CD4-positive, alpha-beta T cell (primary cell): ENCODE results near the gene JAK1. TPM values are rescaled to one million over a fixed set of nuclear protein-coding genes. Genes with fewer than 3 reads are reported as not detected.

Experiments used
- ATAC-seq: fragments of 200-7000 bp; cut with Tn5 transposase; one replicate; pipeline ENCODE4 v1.10.0; 2022; ENCODE audit warnings: mild to moderate bottlenecking; ENCODE audit not compliant: poor library complexity
- CTCF ChIA-PET: fragments of 350-600 bp; sonication (Branson Sonifier 250); formaldehyde crosslinking; loops from one replicate; lab custom pipeline; 2021; ENCODE audit warnings: antibody characterized with exemption, inconsistent platforms; lab: Charles Lee
- POLR2A ChIA-PET: fragments of 350-600 bp; sonication (Branson Sonifier 250); formaldehyde crosslinking; loops from one replicate; lab custom pipeline; 2021; ENCODE audit warnings: antibody characterized with exemption, inconsistent platforms; lab: Charles Lee
- DNase-seq, 14 experiments: peaks; one replicate each; pipeline ENCODE4 v3.0.0-alpha.2; 2013 to 2020; ENCODE audit warnings: mixed read lengths in 2 of 14
- H3K27ac ChIP-seq, 2 donors: one replicate each; pipeline versions ENCODE4 v1.5.1 to v1.7.0; 2013; ENCODE audit warnings: low read length in 2 of 2, low read depth in 1 of 2, mild to moderate bottlenecking in 1 of 2
- H3K27me3 ChIP-seq, 2 experiments: 1 replicate in 1 of 2; 2 replicates in 1 of 2; pipeline versions ENCODE4 v1.6.1 to v1.7.0; 2013; ENCODE audit warnings: low read length in 2 of 2, control low read depth in 1 of 2, mild to moderate bottlenecking in 1 of 2, moderate library complexity in 1 of 2; ENCODE audit not compliant: insufficient read depth in 2 of 2, control insufficient read depth in 1 of 2
- H3K36me3 ChIP-seq: one replicate; pipeline ENCODE4 v1.6.1; 2013; ENCODE audit warnings: low read length, control low read depth; ENCODE audit not compliant: insufficient read depth
- H3K4me1 ChIP-seq: one replicate; pipeline ENCODE4 v1.6.1; 2013; ENCODE audit warnings: low read length, control low read depth; ENCODE audit not compliant: insufficient read depth
- H3K4me3 ChIP-seq: one replicate; pipeline ENCODE4 v1.5.1; 2013; ENCODE audit warnings: mild to moderate bottlenecking, low read length, moderate library complexity
- H3K9me3 ChIP-seq, 2 experiments: 1 replicate in 1 of 2; 2 replicates in 1 of 2; pipeline versions ENCODE4 v1.6.1 to v1.7.0; 2013; ENCODE audit warnings: low read length in 2 of 2, mild to moderate bottlenecking in 2 of 2, control low read depth in 1 of 2, moderate library complexity in 1 of 2; ENCODE audit not compliant: control insufficient read depth in 1 of 2, insufficient read depth in 1 of 2
- H3K27ac Mint-ChIP-seq: one replicate; pipeline ENCODE4 v1.8.0; 2020; ENCODE audit warnings: mixed read lengths
- H3K27me3 Mint-ChIP-seq: one replicate; pipeline ENCODE4 v1.8.0; 2021; ENCODE audit warnings: mixed read lengths
- H3K36me3 Mint-ChIP-seq: one replicate; pipeline ENCODE4 v1.8.0; 2021; ENCODE audit warnings: low read depth, mixed read lengths
- H3K4me1 Mint-ChIP-seq: one replicate; pipeline ENCODE4 v1.8.0; 2021; ENCODE audit warnings: low read depth, mixed read lengths
- H3K4me3 Mint-ChIP-seq: one replicate; pipeline ENCODE4 v1.8.0; 2020; ENCODE audit warnings: mild to moderate bottlenecking, mixed read lengths
- H3K9me3 Mint-ChIP-seq: one replicate; pipeline ENCODE4 v1.8.0; 2020; ENCODE audit warnings: mixed read lengths
- CTCF ChIP-seq: fragments of 200-600 bp; IDR thresholded peaks from one replicate; pipeline ENCODE4 v1.8.0; 2022; ENCODE audit warnings: antibody characterized with exemption, mild to moderate bottlenecking
- intact Hi-C, 2 experiments: fragments of 100-400 bp; cut with DNase I in 1 of 2; cut with micrococcal nuclease in 1 of 2; formaldehyde crosslinking; loops; one replicate each; pipeline versions ENCODE4 v1.15.1 to v1.9.0; 2023 to 2025; cut with DNase I, micrococcal nuclease
- total RNA-seq, 174 experiments: library from RNA in 2 of 174; stranded (reverse) in 2 of 174; gene quantifications; one replicate each; pipeline ENCODE4 v1.2.3 and lab custom pipeline; 2021 to 2026

Gene JAK1
- total RNA-seq, 2 experiments from 2014 or later = 240 to 252 TPM

- Histone ChIP-seq H3K4me1 (peaks cover 24% of the 10 kb centered on the region), H3K9me3 (no peaks in the 10 kb centered on the region), H3K36me3 (no peaks in the 10 kb centered on the region), H3K27ac (no peak overlapping the region), H3K4me3 (peak overlapping the region; percentile 67), H3K27me3 (no peaks in the 10 kb centered on the region)
- peaks cover 2% of the 10 kb centered on the region for H3K9me3 Mint-ChIP-seq
- H3K4me1 Mint-ChIP-seq = peaks cover 32% of the 10 kb centered on the region
- DNase-seq = peak in 1 of 14 experiments; percentile 15
- CTCF ChIA-PET = interaction anchor here (1.2 to 2.9 kb wide), 6 partner anchors 11 to 126 kb away, joined by 3 to 9 read pairs (median 6); partner anchors contain the start of gene JAK1
- no peak for ATAC-seq
- H3K27me3 Mint-ChIP-seq = no peaks in the 10 kb centered on the region
- no peaks in the 10 kb centered on the region for H3K36me3 Mint-ChIP-seq
- POLR2A ChIA-PET = interaction anchor here (0.6 to 5.5 kb wide), 9 partner anchors 19 to 745 kb away, joined by 3 to 65 read pairs (median 6); partner anchors contain the start of gene JAK1
- intact Hi-C loops = loop anchor here in 1 of 2 experiments (5.0 to 10.0 kb wide), 3 partner anchors 64 to 126 kb away; no protein-coding TSS in a partner anchor
- peak overlapping the region; percentile 74 for H3K4me3 Mint-ChIP-seq
- TF ChIP-seq CTCF = no peak
- peak overlapping the region; percentile 86 for H3K27ac Mint-ChIP-seq
Measured at GRCh38 chr1:65003316-65003664, 36.9 kb upstream of the JAK1 start.

GRCh38 chr1:65002508-65003315 lies 36.4 kb upstream of the JAK1 start:
- no peaks in the 10 kb centered on the region for H3K36me3 ChIP-seq
- H3K27ac ChIP-seq = no peak overlapping the region
- intact Hi-C loops = loop anchor here in 1 of 2 experiments (1.0 to 10.0 kb wide), 4 partner anchors 36 to 125 kb away; partner anchors contain the start of gene JAK1
- H3K36me3 Mint-ChIP-seq = no peaks in the 10 kb centered on the region
- H3K4me1 Mint-ChIP-seq = peaks cover 27% of the 10 kb centered on the region
- ChIA-PET CTCF (interaction anchor here (0.8 to 2.9 kb wide), 7 partner anchors 11 to 125 kb away, joined by 3 to 9 read pairs (median 5); partner anchors contain the start of gene JAK1), POLR2A (interaction anchor here (0.6 to 5.5 kb wide), 15 partner anchors 8 to 745 kb away, joined by 3 to 65 read pairs (median 3); partner anchors contain the start of gene JAK1)
- peak overlapping the region; percentile 74 for H3K4me3 Mint-ChIP-seq
- DNase-seq (peak; percentile 47 to 92 (median 64)), ATAC-seq (peak; percentile 89)
- peak overlapping the region; percentile 86 for H3K27ac Mint-ChIP-seq
- TF ChIP-seq CTCF = no peak
- H3K27me3 Mint-ChIP-seq = no peaks in the 10 kb centered on the region
- no peaks in the 10 kb centered on the region for H3K27me3 ChIP-seq
- H3K4me3 ChIP-seq = peak overlapping the region; percentile 67
- H3K4me1 ChIP-seq = peaks cover 23% of the 10 kb centered on the region
- H3K9me3 Mint-ChIP-seq = peaks cover 2% of the 10 kb centered on the region
- no peaks in the 10 kb centered on the region for H3K9me3 ChIP-seq

- peaks cover 23% of the 10 kb centered on the region for H3K4me1 ChIP-seq
- H3K27ac ChIP-seq = no peak overlapping the region
- intact Hi-C loops = loop anchor here in 1 of 2 experiments (1.0 to 10.0 kb wide), 4 partner anchors 36 to 125 kb away; partner anchors contain the start of gene JAK1
- no peaks in the 10 kb centered on the region for H3K9me3 ChIP-seq
- no peak for TF ChIP-seq CTCF
- ChIA-PET POLR2A (interaction anchor here (0.6 to 5.5 kb wide), 10 partner anchors 9 to 418 kb away, joined by 3 to 65 read pairs (median 6); partner anchors contain the start of gene JAK1), CTCF (interaction anchor here (0.8 to 2.9 kb wide), 6 partner anchors 10 to 125 kb away, joined by 3 to 7 read pairs (median 5); partner anchors contain the start of gene JAK1)
- H3K36me3 Mint-ChIP-seq = no peaks in the 10 kb centered on the region
- H3K27ac Mint-ChIP-seq = peak overlapping the region; percentile 86
- peaks cover 2% of the 10 kb centered on the region for H3K9me3 Mint-ChIP-seq
- H3K27me3 Mint-ChIP-seq = no peaks in the 10 kb centered on the region
- H3K4me3 ChIP-seq = peak overlapping the region; percentile 67
- ATAC-seq = no peak
- peaks cover 27% of the 10 kb centered on the region for H3K4me1 Mint-ChIP-seq
- no peaks in the 10 kb centered on the region for H3K27me3 ChIP-seq
- no peaks in the 10 kb centered on the region for H3K36me3 ChIP-seq
- H3K4me3 Mint-ChIP-seq = peak overlapping the region; percentile 74
- no peak for DNase-seq
Measured at GRCh38 chr1:65002156-65002507, 35.8 kb upstream of the JAK1 start.
